Smooth muscle cell (in vitro differentiated cells): ENCODE measurements around the gene C12orf43. TPM values are rescaled to one million over a fixed set of nuclear protein-coding genes. Genes with fewer than 3 reads are reported as not detected.
A peak's percentile ranks its signal among the peaks of the same experiment; 100 is the strongest.

Experiments
- DNase-seq: peaks from one replicate; lab custom pipeline; 2025; ENCODE audit not compliant: unreplicated experiment; lab: John Stamatoyannopoulos, UW
- H2AFZ ChIP-seq: fragments of 200-600 bp; sonication (generic); 2 replicates; pipeline ENCODE4 v1.6.0; 2016; ENCODE audit warnings: antibody characterized with exemption, low read depth, mild to moderate bottlenecking
- H3F3A ChIP-seq: fragments of 200-600 bp; sonication (generic); 2 replicates; pipeline ENCODE4 v1.6.0; 2017; ENCODE audit warnings: antibody characterized with exemption, low read depth
- H3K27ac ChIP-seq: fragments of 200-600 bp; sonication (generic); 2 replicates; pipeline ENCODE4 v1.5.1; 2016; ENCODE audit warnings: low read depth, mild to moderate bottlenecking
- H3K27me3 ChIP-seq: fragments of 200-600 bp; sonication (generic); 2 replicates; pipeline ENCODE4 v1.6.1; 2016; ENCODE audit warnings: low read depth, mild to moderate bottlenecking
- H3K36me3 ChIP-seq: fragments of 200-600 bp; sonication (generic); 2 replicates; pipeline ENCODE4 v1.5.1; 2016; ENCODE audit warnings: low read depth
- H3K4me1 ChIP-seq: fragments of 200-600 bp; sonication (generic); 2 replicates; pipeline ENCODE4 v1.5.1; 2016; ENCODE audit warnings: low read depth
- H3K4me2 ChIP-seq: fragments of 200-600 bp; sonication (generic); 2 replicates; pipeline ENCODE4 v1.6.0; 2016; ENCODE audit warnings: mild to moderate bottlenecking
- H3K4me3 ChIP-seq: fragments of 200-600 bp; sonication (generic); 2 replicates; pipeline ENCODE4 v1.5.1; 2016; ENCODE audit warnings: mild to moderate bottlenecking
- H3K79me2 ChIP-seq: fragments of 200-600 bp; sonication (generic); 2 replicates; pipeline ENCODE4 v1.6.0; 2016; ENCODE audit warnings: low read depth, mild to moderate bottlenecking
- H3K9ac ChIP-seq: fragments of 200-600 bp; sonication (generic); 2 replicates; pipeline ENCODE4 v1.6.0; 2016; ENCODE audit warnings: low read depth
- H3K9me3 ChIP-seq: fragments of 200-600 bp; sonication (generic); replicated peaks from 2 replicates; pipeline ENCODE4 v1.5.1; 2016; ENCODE audit warnings: low read depth
- H4K20me1 ChIP-seq: fragments of 200-600 bp; sonication (generic); 2 replicates; pipeline ENCODE4 v1.6.0; 2016; ENCODE audit warnings: low read depth
- CTCF ChIP-seq: fragments of 200-600 bp; sonication (generic); IDR thresholded peaks from 2 replicates; pipeline ENCODE4 v1.5.1; 2017; ENCODE audit warnings: borderline replicate concordance, mild to moderate bottlenecking, antibody characterized with exemption; ENCODE audit not compliant: insufficient read depth, poor library complexity, severe bottlenecking
- WGBS: methylation state at CpG from one replicate; pipeline ENCODE4 v1.1.7; 2016; ENCODE audit warnings: low lambda C conversion rate; 5-methylcytosine and 5-hydroxymethylcytosine counted together
- polyA plus RNA-seq: library from polyadenylated mRNA; unstranded; fragments of >200 nt; fragmentation: Nextera tagmentation; extraction: Ambion mirVana; gene quantifications from 2 replicates; pipeline ENCODE4 v1.2.1, GENCODE V29; 2016
- total RNA-seq: library from RNA; depleted of rRNA; stranded (reverse); fragments of >200 nt; gene quantifications from 2 replicates; pipeline ENCODE4 v1.2.3, GENCODE V29; 2014

C12orf43 gene
- total and polyA plus RNA-seq, 2 experiments from 2014 or later = 9.4 to 14.1 TPM

DNA sequence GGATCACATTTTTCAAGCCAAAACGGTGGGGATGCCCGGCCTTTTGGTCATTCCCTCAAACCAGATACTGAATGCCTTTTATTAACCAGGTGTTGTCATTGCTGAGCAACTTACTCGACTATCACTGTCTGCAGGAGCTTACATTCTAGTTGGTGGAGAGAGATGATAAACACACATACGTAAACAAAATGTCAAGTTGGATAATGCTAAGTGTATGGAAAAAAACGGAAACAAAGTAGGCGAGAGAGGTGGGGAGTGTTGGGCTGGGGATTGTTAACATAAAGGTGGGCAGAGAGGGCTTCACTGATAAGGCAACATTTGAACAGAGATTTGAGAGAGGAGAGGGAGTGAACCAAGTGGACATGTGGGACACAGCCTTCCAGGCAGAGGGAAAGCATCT, 4.5 kb downstream of the C12orf43 start:
- no peak for TF ChIP-seq CTCF
- no peak for DNase-seq
- Histone ChIP-seq H3K9me3 (no peaks in the 10 kb centered on the region), H3K27ac (no peak overlapping the region), H4K20me1 (no peaks in the 10 kb centered on the region), H3F3A (no peaks in the 10 kb centered on the region), H3K4me3 (no peak overlapping the region), H3K27me3 (no peaks in the 10 kb centered on the region), H3K36me3 (no peaks in the 10 kb centered on the region), H3K79me2 (peaks cover 13% of the 10 kb centered on the region), H2AFZ (no peak overlapping the region), H3K9ac (no peak overlapping the region), H3K4me1 (peaks cover 7% of the 10 kb centered on the region), H3K4me2 (no peak overlapping the region)
- WGBS = 89% methylated on average over 6 of the region's 6 CpGs

DNA sequence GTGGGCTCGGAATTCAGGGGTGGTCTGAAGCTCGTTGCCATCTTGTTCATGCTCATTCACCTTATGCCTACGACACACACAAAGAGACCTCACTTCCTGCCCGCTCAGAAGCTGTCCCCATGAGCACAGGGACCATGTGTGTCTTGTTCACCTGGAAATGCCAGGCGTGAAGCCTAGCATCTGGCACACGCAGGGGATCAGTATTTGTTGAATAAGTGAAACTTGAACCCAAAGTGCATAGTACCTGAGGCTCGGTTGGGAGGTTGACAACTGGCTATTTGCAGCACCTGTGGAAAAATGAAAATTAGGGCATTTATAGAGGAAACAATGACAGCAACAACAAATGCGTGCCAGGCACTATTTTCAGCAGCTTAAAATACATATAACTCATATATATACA, 5.4 kb downstream of the C12orf43 start:
- H3K9me3 ChIP-seq = no peaks in the 10 kb centered on the region
- H2AFZ ChIP-seq = no peak overlapping the region
- H3K4me3 ChIP-seq = no peak overlapping the region
- no peak for DNase-seq
- no peak overlapping the region for H3K4me2 ChIP-seq
- H3K79me2 ChIP-seq = peaks cover 13% of the 10 kb centered on the region
- H3K4me1 ChIP-seq = peaks cover 7% of the 10 kb centered on the region
- H4K20me1 ChIP-seq = no peaks in the 10 kb centered on the region
- no peak overlapping the region for H3K9ac ChIP-seq
- H3K27me3 ChIP-seq = no peaks in the 10 kb centered on the region
- 94% methylated on average over 8 of the region's 8 CpGs for WGBS
- no peaks in the 10 kb centered on the region for H3K36me3 ChIP-seq
- no peak overlapping the region for H3K27ac ChIP-seq
- H3F3A ChIP-seq = no peaks in the 10 kb centered on the region
- TF ChIP-seq CTCF = no peak

- peak; percentile 45 for TF ChIP-seq CTCF
- Histone ChIP-seq H3K4me1 (no peaks in the 10 kb centered on the region), H3K27me3 (no peaks in the 10 kb centered on the region), H3K79me2 (peaks cover 2% of the 10 kb centered on the region), H3K36me3 (no peaks in the 10 kb centered on the region), H3K9ac (no peak overlapping the region), H2AFZ (no peak overlapping the region), H3K4me3 (no peak overlapping the region), H3K27ac (no peak overlapping the region), H4K20me1 (no peaks in the 10 kb centered on the region), H3F3A (no peaks in the 10 kb centered on the region), H3K9me3 (no peaks in the 10 kb centered on the region), H3K4me2 (no peak overlapping the region)
- 75% methylated on average over 10 of the region's 10 CpGs for WGBS
- DNase-seq = no peak
Measured at GRCh38 chr12:121009741-121010140, 6.5 kb downstream of the C12orf43 start.

- Histone ChIP-seq H3K9ac (no peak overlapping the region), H4K20me1 (no peaks in the 10 kb centered on the region), H3K9me3 (no peaks in the 10 kb centered on the region), H2AFZ (no peak overlapping the region), H3K4me3 (no peak overlapping the region), H3K36me3 (peaks cover under 1% of the 10 kb centered on the region), H3K27ac (no peak overlapping the region), H3K79me2 (no peaks in the 10 kb centered on the region), H3K27me3 (no peaks in the 10 kb centered on the region), H3F3A (no peaks in the 10 kb centered on the region), H3K4me2 (no peak overlapping the region), H3K4me1 (no peaks in the 10 kb centered on the region)
- no peak for TF ChIP-seq CTCF
- 90% methylated on average over 8 of the region's 8 CpGs for WGBS
- DNase-seq = no peak
Measured at GRCh38 chr12:121008347-121009098, 7.8 kb downstream of the C12orf43 start.
